ENCODE measurements around the gene SRRM4.

The SRRM4 gene

DNA sequence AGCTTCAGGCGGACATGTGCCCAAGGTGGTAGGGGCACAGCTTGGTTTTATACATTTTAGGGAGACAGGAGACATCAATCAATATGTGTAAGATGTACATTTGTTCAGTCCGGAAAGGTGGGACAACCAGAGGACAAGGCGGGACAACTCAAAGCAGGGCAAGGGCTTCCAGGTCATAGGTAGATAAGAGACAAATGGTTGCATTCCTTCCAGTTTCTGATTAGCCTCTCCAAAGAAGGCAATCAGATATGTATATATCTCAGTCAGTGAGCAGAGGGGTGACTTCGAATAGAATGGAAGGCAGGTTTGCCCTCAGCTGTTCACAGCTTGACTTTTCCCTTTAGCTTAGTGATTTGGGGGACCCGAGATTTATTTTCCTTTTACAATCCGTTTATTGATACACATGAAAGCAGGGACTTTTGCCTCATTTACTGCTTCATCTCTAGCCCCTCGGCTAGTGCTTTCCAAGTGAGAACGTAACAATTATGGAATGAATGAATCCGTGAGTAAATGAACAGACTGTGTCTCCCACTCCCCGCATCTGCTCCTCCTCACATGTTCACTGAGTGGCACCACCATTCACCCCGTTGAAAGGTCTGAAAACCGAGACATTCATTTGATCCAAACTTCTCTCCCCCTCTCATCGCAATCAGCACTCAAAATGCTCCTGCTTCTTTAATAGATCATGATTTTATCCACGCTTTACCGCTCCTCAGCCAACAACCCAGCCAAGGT is 190.5 kb downstream of the SRRM4 start:
- DNase-seq, result no peak

DNA sequence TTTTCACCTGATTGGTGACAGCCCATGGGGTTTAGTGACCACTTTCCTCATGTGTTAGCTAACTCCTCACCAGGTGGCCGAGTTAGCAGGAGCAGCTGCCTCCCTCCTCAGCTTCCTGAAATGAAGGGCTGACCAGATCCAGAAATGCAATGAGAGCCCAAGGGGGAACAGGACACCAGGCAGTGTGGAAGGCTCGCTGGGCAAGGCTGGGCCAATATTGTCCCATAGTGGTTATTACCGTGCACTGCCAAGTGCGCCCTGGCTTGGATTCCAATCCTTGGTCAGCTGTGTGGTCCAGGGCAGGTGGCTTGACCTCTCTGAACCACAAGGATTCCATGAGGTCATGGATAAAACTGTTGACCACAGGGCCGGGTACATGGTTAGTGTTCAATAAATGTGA is 193.7 kb downstream of the SRRM4 start:
- no peak for DNase-seq

DNA sequence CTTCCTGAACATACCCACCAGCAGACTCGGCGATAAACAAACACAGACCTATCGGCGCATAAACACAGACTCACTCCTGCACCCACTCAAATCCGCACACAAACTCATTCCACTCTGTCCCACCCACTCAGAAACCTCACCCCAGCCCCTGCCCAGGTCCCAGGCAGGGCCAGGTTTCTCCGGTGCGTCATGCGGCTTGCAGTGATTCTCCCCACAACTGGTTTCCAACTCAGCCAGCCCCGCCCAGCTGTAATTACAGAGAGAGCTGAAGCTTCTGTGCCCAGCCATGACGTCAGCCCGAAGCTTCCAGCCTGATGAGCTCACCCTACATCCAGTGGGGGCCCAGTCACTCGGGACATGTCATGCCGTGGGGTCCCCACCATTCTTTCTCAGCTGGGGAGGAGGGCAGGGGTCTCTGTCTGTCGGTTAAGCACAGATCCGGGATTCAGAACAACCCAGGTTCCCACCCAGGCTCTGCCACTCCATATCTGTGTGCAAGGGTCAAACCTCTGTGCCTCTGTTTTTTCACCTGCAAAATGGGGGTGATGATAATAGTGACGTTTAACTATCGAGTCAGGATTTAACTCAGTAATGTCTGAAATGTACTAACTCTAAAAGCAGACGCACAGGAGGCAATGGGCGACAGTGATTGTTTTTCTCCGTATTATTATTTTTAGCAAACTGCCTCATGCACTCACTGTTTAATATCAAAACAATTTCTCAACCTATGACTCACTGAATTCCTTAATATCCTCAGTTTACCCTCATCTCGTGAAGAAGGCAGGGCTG is 195.1 kb downstream of the SRRM4 start:
- peak; percentile 37 to 39 for DNase-seq

DNA sequence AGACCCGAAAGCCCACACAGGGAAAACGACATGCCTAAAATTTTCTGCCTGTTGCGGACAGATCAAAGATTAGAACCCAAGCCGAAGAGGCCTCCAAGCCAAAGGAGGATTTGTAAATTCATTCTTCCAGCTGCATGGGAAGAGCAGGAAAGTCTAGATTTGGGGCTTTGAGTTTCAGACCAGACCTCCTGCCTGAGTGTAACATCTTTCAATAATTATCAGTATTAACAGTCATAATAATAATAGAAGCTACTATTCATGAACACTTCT is 195.7 kb downstream of the SRRM4 start:
- DNase-seq, result no peak

DNA sequence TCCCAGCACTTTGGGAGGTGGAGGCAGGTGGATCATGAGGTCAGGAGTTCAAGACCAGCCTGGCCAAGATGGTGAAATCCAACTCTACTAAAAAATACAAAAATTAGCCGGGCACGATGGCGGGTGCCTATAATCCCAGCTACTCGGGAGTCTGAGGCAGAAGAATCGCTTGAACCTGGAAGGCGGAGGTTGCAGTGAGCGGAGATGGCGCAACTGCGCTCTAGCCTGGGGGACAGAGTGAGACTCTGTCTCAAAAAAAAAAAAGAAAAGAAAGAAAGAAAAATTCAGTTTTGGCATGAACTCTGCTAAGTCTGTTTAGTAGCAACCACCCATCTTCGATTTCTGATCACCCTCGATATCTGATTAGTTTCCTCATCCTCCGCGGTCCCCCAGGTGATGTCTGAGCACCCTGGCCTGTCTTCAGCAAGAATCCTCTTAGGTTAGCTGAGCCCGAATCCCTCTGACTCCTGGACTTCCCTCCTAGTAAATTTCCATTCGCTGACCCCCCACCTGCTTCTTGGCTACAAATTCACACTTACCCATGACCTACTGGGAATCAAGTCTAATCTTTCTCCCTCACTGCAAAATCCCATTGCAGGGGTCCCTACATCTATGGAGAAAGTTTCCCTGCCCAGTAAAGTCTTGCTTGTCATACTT is 196.5 kb downstream of the SRRM4 start:
- no peak for DNase-seq

DNA sequence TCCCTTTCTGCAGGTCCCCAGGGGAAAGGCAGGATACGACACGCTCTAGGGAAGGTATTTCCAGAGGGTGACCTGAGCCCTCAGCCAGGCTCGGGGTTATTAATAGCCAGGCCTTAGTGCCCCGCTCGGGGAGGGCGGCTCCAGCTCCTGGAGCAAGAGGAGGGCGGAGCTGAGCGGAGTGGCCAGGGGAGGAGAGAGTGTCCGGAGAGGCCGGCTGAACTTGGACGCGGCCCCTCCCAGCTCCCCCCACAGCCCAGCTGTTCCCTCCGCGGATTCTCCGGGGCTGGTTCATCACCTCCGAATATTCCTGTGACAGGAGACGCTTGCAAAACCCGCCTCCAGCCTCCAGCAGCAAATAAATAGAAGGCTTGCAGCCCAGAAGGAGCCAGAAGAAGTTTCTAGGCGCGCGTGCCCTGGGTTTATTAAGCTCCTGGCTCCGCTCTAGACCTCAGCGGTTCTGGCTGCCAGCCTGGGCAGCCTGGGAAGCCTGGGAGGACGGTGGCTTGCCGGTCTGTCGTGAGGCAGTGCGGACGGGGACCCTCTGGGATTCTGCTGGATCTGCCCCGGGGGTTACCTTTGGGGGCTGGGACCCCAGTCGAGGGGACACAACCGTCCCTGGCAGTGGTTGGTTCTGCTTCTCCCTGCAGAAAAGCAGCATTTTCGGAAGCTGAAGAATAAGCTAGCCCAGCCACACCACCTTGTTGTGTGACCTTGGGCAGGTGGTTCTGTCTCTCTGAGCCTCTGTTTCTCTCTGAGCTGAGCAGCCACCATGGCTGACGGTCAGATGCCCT is 197.4 kb downstream of the SRRM4 start, which contains the start of gene HSPB8:
Gene HSPB8 (plus strand): TSS at position 388 of the 791 bp plus-strand sequence. CDS start 382 bp downstream, at position 770.
- DNase-seq, result no peak

DNA sequence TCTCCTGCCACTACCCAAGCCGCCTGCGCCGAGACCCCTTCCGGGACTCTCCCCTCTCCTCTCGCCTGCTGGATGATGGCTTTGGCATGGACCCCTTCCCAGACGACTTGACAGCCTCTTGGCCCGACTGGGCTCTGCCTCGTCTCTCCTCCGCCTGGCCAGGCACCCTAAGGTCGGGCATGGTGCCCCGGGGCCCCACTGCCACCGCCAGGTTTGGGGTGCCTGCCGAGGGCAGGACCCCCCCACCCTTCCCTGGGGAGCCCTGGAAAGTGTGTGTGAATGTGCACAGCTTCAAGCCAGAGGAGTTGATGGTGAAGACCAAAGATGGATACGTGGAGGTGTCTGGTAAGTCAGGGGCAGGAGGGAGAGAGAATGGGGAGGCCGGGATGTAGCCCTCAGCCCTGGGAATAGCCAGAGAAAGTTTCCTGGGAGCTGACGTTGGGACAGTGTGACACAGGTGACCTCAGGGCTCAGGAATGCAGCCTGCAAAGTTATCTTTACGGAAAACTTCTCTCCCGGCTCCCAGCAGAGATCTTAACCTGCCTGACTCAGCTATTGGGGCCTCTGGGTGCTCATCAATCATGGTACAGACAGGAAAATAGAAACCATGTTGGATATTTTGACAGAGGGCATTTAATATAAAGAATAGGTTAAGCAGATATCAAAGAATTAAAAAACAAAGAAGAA is 198.1 kb downstream of the SRRM4 start:
- DNase-seq, result no peak

DNA sequence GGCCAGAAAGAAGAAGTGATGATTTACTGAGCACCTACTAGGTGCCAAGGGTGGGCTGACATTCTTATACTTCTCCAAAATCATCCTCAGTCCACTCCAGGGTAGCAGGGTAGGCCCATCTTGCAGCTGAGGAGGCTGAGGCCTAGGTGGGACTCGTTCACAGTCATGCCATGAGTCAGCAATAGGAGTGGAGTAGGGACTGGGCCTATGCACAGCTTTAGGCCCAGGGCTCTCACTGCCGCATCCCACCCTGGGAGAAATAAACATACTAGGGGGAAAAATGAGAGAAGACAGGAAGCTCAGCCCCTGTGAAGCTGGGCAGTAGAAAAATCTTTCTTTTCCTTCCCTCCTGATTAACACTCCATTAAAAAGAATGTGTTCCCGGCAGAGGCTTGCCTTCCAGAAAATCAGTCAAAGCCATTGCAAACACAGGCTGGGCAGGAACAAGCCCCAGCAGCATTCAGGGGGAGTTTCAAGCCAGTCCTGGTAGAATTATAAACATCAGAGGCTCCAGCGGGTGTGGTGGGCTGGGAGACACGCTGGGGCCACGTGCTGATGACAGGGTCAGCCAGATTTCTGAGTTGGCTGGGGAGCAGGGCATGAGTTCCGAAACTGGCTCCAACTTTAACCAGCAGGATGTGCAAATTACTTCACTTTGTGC is 199.2 kb downstream of the SRRM4 start:
- no peak for DNase-seq

DNA sequence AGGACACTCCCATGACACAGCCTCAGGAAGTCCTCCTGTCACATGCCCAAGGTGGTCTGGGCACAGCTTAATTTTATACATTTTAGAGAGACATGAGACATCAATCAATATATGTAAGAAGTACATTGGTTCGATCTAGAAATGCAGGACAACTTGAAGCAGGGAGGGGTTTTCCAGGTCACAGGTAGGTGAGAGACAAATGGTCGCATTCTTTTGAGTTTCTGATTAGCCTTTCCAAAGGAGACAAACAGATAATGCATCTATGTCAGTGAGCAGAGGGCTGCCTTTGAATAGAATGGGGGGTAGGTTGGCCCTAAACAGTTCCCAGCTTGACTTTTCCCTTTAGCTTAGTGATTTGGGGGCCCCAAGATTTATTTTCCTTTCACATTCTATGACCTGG is 199.9 kb downstream of the SRRM4 start:
- DNase-seq, result no peak

DNA sequence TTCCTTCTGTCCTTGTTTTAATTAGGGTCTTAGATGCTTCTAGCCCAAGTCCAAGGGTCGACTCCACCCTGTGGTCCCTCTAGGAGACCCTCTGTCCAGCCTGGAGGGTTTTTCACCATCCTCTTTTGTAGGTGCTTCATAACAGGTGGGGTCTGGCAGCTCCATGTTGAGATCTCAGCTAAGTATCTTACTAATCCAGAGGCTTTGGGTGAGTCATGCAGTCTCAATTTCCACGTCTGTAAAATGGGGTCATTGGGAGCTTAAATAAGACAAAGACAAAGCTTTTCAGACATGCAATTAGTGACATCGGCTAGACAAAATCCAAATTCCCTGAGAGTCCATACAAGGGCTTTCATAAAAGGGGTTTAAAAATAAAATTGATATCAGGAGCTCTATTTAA is 200.6 kb downstream of the SRRM4 start:
- DNase-seq, result no peak

DNA sequence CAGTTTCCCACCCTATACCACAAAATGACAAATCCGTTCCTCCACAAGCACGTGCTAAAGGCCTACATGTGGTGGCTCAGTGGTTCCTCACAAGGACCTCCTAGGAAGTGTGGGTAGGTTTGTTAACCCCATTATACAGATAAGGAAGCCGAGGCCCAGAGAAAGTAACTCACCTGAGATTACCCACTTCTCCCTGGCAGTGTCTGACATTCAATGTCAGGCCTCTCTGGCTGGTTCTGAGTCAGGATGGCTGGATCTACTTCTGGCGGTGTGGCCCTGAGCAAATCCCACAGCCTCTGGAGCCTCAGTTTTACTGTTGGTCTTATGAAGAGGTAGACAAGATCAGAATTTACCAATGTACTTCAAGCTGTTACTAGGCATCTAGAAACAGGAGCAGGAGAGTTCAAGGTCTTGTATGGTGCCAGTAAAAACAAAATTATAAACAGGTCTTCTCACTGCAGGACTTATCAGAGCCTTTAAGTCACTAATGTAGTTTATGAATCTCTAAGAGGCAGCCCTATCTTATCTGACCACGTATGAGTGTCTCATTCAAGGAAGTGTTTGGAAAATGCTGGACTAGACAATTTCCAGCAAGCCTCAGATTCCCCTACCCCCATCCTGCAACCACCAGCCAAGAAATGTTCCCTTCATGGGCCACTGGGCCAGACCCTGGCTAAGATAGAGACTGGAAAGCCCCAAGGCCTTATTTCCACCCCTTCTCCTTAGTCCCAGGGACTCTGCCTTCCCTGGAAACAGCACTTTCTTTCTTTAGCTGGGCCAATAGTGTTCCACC is 201.6 kb downstream of the SRRM4 start:
- no peak for DNase-seq

DNA sequence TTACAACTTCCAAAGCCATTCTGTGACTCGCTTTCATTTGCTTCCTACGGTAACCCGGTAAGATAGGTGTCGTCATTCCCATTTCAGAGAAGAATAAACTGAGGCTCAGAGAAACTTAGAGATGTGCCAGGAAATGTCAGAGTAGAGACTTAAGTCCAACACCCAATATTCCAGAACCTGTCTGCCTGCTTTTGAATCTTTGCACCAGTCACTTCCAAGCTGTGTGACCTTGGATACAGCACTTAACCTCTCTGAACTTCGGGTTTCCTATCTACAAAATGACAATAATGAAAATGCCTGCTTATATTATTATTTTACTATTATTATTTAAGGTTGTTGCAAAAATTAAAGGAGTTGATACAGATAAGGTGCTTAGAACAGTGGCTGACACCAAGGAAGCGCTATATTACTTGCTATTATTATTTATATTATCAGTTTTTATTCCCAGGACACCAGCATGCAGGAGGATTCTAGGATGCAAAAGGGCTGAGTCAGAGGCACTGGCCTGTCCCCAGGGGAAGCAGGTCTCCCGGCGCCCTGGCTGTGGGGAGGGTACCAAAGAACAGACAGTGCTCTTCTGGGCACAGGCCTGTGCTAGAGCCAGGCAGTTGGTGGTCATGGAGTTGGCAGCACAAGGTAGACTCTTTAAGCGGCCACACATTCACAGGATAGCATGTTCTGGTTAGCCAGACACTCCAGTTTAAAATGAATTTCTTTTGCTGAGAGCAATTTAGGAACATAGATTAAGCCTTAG is 202.8 kb downstream of the SRRM4 start:
- no peak for DNase-seq

DNA sequence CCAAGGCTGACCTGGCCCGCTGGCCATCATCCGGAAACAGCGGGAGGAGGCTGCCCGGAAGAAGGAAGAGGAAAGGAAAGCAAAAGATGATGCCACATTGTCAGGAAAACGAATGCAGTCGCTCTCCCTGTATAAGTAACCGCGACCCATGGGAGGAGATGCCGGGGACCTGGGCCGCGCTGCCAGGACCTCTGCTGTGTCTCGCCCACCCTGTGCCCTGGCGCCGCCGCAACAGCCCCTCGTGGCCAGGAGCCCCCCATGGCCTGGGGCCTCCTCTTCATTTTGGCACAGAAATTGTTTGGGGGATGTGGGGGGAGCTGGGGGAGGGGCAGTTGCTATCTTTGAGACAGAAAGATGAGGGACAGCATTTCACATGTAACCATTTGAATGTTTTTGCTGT is 213.9 kb downstream of the SRRM4 start:
- no peak for DNase-seq

DNA sequence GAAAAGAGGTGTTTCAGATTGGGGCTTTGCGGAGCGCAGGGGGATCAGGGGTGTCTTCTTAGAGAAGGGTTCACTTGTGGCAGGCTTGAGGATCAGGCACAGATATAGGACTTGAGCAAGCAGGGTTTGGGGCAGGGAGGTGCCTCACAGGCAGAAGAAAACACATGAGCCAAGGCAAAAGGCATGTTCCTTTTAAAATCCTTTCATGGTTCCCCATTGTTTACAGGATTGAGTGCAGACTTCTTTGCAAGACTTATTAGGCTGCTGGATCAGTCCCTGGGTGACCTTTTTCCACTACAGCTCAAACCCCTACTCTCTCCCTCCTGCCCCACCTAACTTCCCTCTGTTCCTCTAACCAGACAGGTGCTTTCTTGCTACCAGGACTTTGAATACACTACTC is 217.1 kb downstream of the SRRM4 start:
- DNase-seq, result no peak

DNA sequence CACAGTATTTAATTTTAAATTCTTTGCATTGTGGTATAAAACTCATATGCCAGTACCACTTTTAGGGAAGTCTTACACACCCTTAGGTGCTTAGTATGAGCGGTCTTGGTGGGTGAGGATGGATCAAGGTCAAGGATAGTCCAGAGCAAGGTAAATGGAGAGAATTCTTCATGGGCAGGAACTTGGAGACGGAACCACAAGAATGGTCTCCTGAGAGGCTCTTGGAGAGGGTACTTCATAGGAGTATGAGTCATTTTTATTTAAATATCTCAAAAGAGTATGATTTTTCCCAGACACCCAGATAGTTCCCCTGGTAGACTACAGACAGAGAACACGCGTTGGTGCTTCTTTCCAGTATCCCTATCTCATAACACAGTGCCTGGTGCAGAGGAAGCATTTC is 219.3 kb downstream of the SRRM4 start:
- no peak for DNase-seq

DNA sequence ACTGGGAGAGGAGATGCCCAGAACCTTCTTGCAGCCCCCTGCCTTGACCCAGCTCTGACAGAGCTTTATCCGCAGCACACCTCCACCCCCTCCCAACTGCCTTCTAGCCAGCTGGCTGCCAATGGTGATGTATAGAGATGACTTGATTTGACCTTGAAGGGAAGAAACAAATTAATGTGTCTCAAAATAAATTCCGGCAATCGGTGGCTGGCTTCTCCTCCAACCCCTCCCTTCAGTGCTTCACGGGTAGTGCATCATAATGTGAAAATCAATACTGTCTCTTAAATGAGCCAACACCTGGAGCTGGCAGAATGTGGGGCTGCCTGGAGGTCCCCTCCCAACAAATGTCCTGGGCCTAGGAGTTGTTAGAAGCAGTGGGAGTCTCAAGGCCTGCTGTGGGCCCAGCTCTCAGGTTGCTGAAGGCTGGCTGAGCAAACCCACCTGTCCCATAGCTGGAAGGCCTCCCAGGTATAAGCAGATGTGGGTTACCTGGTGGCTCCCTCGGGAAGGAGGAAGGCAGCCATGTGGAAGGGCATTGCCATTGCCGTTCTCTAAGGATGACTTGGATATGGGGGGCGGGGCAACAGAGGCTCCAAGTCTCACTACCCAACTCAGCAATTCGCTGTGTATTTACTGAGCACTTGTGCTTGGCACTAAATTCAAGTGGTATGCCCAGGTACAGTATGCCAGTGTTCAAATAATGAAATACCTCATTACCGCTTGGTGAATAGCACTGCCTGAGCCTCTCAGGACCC is 220.6 kb downstream of the SRRM4 start:
- DNase-seq, result no peak

DNA sequence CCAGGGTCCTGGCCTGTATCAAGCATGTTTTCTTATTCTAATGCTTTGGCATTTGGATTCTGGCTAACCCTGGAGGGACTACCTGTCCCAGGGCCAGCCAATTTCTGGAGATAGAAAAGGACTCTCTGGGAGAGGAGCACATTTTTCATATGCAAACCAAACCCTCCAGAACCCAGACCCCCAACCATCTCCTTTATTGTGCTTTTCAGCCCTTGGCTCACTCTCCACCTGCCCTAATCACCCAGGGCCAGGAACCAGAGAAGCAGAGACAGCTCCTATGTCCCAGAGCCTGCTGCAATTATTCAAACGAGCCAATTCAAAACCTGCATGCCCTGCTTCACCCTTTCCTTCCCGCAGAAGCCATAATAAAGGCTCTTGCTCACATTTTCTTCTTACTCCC is 221.2 kb downstream of the SRRM4 start:
- no peak for DNase-seq

DNA sequence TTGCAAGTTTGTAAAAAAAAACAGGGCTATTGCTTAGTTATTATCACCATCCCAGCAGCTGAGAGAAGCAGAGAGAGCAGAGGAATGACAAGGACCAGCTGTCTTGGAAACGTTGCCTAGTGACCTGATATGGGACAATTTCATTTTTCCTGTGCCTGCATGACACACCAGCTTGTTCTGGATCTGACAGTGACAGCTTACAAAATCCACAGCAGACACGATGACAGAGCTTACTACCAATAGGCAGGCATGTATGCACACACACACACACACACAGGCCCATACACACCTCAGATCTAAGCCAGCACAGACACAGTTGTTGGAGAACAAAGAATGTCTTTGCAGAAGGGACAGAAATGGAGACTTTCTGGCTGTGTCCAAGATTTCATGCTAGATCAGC is 222.8 kb downstream of the SRRM4 start:
- DNase-seq, result no peak

DNA sequence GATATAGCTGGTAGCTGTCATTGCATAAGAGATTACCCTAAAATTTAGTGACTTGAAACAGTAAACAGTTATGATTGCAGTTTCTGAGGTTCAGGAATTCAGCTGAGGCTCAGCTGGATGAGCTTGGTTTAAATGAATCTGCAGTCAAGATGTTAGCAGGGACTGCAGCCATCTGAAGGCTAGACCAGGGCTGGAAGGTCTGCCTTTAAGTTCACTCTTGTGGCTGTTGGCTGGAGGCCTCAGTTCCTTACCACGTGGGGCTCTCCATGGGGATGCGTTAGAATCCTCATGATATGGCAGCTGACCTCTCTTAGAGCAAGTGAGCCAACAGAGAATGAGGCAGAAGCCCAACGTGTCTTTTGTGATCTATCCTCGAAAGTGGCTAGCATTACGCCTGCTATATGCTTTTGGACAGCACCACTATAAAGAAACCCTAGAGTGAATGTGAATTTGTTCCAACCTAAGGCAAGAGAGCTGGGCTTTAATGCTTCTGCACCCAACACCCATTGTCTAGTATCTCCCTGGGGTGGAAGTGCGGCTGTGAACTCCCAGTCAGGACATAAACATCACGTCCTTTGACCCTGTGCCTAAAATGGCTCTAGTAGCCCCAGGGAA is 223.4 kb downstream of the SRRM4 start:
- no peak for DNase-seq
